Ovary (tissue), 3 donors: ENCODE data around the gene EHBP1.

ENCODE experiments used
- CTCF ChIP-seq, 3 donors: fragments of 450-650 bp in 2 of 3; fragments of 200-600 bp in 1 of 3; IDR thresholded peaks; one replicate each; pipeline versions ENCODE4 v1.5.1 to v1.8.0; 2016 to 2022; ENCODE audit warnings: antibody characterized with exemption in 3 of 3, mild to moderate bottlenecking in 1 of 3
- POLR2A ChIP-seq: fragments of 450-650 bp; IDR thresholded peaks from one replicate; pipeline ENCODE4 v1.6.1; 2017; ENCODE audit warnings: antibody characterized with exemption, mild to moderate bottlenecking, moderate library complexity
- donor health status: DM: no; HTN: no; CAD: no.

DNA sequence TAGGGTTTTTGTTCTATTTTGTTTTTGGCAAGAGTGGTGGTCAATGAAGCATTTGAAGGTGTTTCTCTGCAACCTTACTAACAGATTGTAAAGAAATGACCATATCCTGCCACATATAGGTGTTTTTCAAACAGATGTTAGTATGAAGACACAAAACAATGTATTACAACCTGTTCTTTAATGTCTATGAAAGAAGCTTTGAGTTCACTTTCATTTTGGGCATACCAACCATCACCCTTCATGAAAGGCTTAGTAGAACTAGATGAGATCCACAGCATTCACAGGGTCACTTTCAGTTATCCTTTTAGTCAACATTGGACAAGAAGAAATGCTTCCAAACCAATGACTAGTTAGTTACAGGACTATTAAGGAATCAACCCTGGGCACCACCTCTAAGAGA lies 95.1 kb downstream of the EHBP1 start:
- TF ChIP-seq POLR2A: no peak
- no peak for TF ChIP-seq CTCF (IDR thresholded peaks at IDR 0.05)
